ENCODE results near the gene DPM3. TPM values are rescaled to one million over a fixed set of nuclear protein-coding genes. Genes with fewer than 3 reads are reported as not detected.

Gene DPM3
- total and polyA plus RNA-seq, 2 experiments from 2014 or later, result 13.6 to 71.4 TPM

DNA sequence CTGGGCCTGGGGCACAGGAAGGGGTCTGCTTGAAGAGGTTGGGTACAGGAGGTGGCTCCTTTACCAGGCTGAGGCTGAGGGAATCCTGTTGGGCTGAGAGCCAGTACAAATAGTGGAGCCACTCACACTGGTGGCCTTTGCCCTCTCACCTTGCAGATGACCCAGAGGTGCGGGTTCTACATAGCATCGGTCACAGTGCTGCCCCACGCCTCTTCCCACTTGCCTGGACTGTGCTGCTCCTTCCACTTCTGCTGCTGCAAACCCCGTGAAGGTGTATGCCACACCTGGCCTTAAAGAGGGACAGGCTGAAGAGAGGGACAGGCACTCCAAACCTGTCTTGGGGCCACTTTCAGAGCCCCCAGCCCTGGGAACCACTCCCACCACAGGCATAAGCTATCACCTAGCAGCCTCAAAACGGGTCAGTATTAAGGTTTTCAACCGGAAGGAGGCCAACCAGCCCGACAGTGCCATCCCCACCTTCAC lies 6.5 kb downstream of the DPM3 start (continued):
- TF ChIP-seq, protein P1, sequence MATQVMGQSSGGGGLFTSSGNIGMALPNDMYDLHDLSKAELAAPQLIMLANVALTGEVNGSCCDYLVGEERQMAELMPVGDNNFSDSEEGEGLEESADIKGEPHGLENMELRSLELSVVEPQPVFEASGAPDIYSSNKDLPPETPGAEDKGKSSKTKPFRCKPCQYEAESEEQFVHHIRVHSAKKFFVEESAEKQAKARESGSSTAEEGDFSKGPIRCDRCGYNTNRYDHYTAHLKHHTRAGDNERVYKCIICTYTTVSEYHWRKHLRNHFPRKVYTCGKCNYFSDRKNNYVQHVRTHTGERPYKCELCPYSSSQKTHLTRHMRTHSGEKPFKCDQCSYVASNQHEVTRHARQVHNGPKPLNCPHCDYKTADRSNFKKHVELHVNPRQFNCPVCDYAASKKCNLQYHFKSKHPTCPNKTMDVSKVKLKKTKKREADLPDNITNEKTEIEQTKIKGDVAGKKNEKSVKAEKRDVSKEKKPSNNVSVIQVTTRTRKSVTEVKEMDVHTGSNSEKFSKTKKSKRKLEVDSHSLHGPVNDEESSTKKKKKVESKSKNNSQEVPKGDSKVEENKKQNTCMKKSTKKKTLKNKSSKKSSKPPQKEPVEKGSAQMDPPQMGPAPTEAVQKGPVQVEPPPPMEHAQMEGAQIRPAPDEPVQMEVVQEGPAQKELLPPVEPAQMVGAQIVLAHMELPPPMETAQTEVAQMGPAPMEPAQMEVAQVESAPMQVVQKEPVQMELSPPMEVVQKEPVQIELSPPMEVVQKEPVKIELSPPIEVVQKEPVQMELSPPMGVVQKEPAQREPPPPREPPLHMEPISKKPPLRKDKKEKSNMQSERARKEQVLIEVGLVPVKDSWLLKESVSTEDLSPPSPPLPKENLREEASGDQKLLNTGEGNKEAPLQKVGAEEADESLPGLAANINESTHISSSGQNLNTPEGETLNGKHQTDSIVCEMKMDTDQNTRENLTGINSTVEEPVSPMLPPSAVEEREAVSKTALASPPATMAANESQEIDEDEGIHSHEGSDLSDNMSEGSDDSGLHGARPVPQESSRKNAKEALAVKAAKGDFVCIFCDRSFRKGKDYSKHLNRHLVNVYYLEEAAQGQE (IDR thresholded peaks at IDR 0.05; ENCODE audit: unreplicated experiment), result no peak
- TF ChIP-seq NANOG (IDR thresholded peaks at IDR 0.05; ENCODE audit: borderline replicate concordance) (no peak), CREB1 (CRISPR knock-in tag; IDR thresholded peaks at IDR 0.05; ENCODE audit: low read depth) (no peak), EZH2 (IDR thresholded peaks at IDR 0.05; ENCODE audit: low read depth, unreplicated experiment) (no peak), EZH2phosphoT487 (IDR thresholded peaks at IDR 0.05; ENCODE audit: unreplicated experiment) (no peak)
- TF ChIP-seq, protein P2, sequence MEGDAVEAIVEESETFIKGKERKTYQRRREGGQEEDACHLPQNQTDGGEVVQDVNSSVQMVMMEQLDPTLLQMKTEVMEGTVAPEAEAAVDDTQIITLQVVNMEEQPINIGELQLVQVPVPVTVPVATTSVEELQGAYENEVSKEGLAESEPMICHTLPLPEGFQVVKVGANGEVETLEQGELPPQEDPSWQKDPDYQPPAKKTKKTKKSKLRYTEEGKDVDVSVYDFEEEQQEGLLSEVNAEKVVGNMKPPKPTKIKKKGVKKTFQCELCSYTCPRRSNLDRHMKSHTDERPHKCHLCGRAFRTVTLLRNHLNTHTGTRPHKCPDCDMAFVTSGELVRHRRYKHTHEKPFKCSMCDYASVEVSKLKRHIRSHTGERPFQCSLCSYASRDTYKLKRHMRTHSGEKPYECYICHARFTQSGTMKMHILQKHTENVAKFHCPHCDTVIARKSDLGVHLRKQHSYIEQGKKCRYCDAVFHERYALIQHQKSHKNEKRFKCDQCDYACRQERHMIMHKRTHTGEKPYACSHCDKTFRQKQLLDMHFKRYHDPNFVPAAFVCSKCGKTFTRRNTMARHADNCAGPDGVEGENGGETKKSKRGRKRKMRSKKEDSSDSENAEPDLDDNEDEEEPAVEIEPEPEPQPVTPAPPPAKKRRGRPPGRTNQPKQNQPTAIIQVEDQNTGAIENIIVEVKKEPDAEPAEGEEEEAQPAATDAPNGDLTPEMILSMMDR (conservative IDR thresholded peaks at IDR 0.05; ENCODE audit: low read depth in 2 of 2), result no peak

DNA sequence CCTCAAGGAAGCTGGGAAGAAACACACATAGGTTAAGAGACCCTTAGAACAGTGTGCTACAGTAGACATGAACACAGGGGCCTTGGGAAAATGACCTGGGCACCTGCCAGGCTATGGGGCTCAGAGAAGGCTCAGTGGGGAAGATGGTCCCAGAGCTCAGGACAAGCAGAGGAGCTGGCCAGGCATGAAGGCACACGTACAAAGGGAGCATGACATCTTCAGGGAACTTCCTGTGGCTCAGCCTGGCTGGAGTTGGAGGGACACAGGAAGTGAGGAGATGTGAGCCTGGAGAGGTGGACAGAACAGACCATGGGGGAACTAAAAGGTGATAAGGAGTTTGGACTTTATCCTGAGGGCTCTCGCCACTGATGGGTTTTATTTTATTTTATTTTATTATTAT lies 8.5 kb downstream of the DPM3 start:
- no peak for DNase-seq (ENCODE audit: low spot score)
- Histone ChIP-seq H3K9me2 (ENCODE audit: insufficient read depth) (no peaks in the 10 kb centered on the region), H3K27me3 (ENCODE audit: insufficient read depth) (peaks cover 45% of the 10 kb centered on the region), H3K4me2 (no peak overlapping the region), H2AFZ (no peak overlapping the region), H3K27ac (ENCODE audit: low read depth) (no peak overlapping the region), H3K4me3 (no peak overlapping the region), H3F3A (replicated peaks; ENCODE audit: low read depth) (peaks cover 19% of the 10 kb centered on the region), H3K4me1 (ENCODE audit: insufficient read depth) (peaks cover 40% of the 10 kb centered on the region), H4K20me1 (replicated peaks; ENCODE audit: insufficient read depth) (no peaks in the 10 kb centered on the region; the same call in 1 of the 2 replicates), H3K79me2 (replicated peaks; ENCODE audit: insufficient read depth) (no peaks in the 10 kb centered on the region), H3K36me3 (ENCODE audit: insufficient read depth) (no peaks in the 10 kb centered on the region)
- peaks cover 52% of the 10 kb centered on the region for H3K27me3 Mint-ChIP-seq (ENCODE audit: insufficient read depth, low read depth, poor library complexity)
- TF ChIP-seq ZNF114 (CRISPR knock-in tag; IDR thresholded peaks at IDR 0.05), result no peak
- TF ChIP-seq POLR2AphosphoS5 (IDR thresholded peaks at IDR 0.05; ENCODE audit: low read depth), result no peak
- TF ChIP-seq NANOG (IDR thresholded peaks at IDR 0.05; ENCODE audit: borderline replicate concordance), result no peak
- no peaks in the 10 kb centered on the region for H3K9me3 Mint-ChIP-seq
- H3K4me3 Mint-ChIP-seq, result no peak overlapping the region; the same call in 2 of the 3 replicates
- H3K36me3 Mint-ChIP-seq (ENCODE audit: low read depth), result peaks cover 11% of the 10 kb centered on the region
- peaks cover 46% of the 10 kb centered on the region for H3K4me1 Mint-ChIP-seq
- no peak overlapping the region; the same call in 1 of the 2 replicates for H3K27ac Mint-ChIP-seq
- no peak for ATAC-seq

DNA sequence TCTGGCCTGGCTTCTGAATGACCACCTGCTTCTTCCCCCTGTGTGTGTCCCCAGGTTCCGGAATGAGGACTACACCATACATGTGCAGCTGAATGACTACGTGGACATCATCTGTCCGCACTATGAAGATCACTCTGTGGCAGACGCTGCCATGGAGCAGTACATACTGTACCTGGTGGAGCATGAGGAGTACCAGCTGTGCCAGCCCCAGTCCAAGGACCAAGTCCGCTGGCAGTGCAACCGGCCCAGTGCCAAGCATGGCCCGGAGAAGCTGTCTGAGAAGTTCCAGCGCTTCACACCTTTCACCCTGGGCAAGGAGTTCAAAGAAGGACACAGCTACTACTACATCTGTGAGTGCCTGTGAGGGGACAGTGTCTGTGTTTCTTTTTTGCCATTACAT lies 9.0 kb downstream of the DPM3 start:
- no peak overlapping the region for H3K27ac ChIP-seq (ENCODE audit: low read depth)
- no peaks in the 10 kb centered on the region for H4K20me1 ChIP-seq (replicated peaks; ENCODE audit: insufficient read depth)
- no peak overlapping the region for H3K4me3 ChIP-seq
- peaks cover 38% of the 10 kb centered on the region for H3K4me1 ChIP-seq (ENCODE audit: insufficient read depth)
- no peak for DNase-seq (ENCODE audit: low spot score)
- H3K9me2 ChIP-seq (ENCODE audit: insufficient read depth), result no peaks in the 10 kb centered on the region
- ATAC-seq, result no peak
- H3K27me3 ChIP-seq (ENCODE audit: insufficient read depth), result peaks cover 51% of the 10 kb centered on the region
- H3F3A ChIP-seq (replicated peaks; ENCODE audit: low read depth), result peaks cover 17% of the 10 kb centered on the region
- no peaks in the 10 kb centered on the region for H3K79me2 ChIP-seq (replicated peaks; ENCODE audit: insufficient read depth)
- no peak overlapping the region for H3K4me2 ChIP-seq
- Mint-ChIP-seq H3K4me3 (no peak overlapping the region; the same call in 2 of the 3 replicates), H3K4me1 (peaks cover 48% of the 10 kb centered on the region), H3K9me3 (no peaks in the 10 kb centered on the region), H3K27ac (no peak overlapping the region), H3K27me3 (ENCODE audit: insufficient read depth, low read depth, poor library complexity) (peaks cover 58% of the 10 kb centered on the region), H3K36me3 (ENCODE audit: low read depth) (peaks cover 11% of the 10 kb centered on the region)
- no peaks in the 10 kb centered on the region for H3K36me3 ChIP-seq (ENCODE audit: insufficient read depth)
- no peak overlapping the region for H2AFZ ChIP-seq
- TF ChIP-seq, protein P1 (IDR thresholded peaks at IDR 0.05; ENCODE audit: unreplicated experiment), result no peak
